Dedifferentiated amniotic fluid mesenchymal stem cell (primary cell): ENCODE measurements around the gene MAP3K3.

Source experiments
- DNase-seq: peaks from one replicate; pipeline ENCODE4 v3.0.0-alpha.2; 2016; ENCODE audit errors: extremely low spot score

MAP3K3 gene

GRCh38 chr17:63621684-63622573 lies at the start of gene MAP3K3:
TSS of gene MAP3K3 (plus strand) at chr17:63622417. CDS start at chr17:63622760, 343 bp downstream.
- DNase-seq: peak; percentile 100

DNA sequence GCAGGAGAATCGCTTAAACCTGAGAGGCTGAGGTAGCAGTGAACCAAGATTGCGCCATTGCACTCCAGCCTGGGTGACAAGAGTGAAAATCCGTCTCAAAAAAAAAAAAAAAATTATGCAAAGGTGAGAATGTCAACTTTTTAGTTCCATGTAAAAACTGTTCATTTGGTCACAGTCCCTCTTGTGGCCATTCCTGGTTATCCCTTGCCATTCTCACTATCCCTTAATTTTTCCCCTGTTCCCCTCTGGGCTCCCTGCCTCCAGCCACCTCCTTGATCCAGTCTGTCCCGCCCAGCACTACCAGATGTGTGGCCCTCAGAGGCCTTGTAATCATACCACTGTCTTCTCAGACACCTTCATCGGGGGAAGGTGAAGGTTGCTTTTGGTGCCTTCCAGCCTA lies 48.6 kb upstream of the MAP3K3 start:
- DNase-seq: no peak

- DNase-seq: no peak
These were observed 44.0 kb upstream of the MAP3K3 start for GRCh38 chr17:63578027-63578768.

DNA sequence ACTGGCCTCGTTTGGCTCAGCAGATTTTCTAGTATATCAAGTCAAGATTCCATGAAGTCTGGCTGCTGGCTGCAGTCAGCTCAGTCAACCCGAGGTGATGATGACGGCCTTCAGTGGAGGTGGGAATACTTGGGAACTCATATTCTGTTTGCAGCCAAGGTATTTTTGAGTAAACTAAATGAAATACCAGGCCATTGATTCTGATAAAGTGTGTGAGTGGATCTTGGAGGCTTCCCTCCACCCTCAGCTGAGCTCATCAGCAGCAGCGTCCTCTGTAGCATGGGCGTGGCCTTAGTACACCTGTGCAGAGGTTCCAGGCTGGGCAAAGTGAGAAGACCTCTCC lies 43.5 kb upstream of the MAP3K3 start:
- no peak for DNase-seq

- DNase-seq: no peak
These were observed 42.6 kb upstream of the MAP3K3 start for GRCh38 chr17:63579633-63580032.

- DNase-seq: no peak
These were observed 34.4 kb upstream of the MAP3K3 start for GRCh38 chr17:63587770-63588169.

DNA sequence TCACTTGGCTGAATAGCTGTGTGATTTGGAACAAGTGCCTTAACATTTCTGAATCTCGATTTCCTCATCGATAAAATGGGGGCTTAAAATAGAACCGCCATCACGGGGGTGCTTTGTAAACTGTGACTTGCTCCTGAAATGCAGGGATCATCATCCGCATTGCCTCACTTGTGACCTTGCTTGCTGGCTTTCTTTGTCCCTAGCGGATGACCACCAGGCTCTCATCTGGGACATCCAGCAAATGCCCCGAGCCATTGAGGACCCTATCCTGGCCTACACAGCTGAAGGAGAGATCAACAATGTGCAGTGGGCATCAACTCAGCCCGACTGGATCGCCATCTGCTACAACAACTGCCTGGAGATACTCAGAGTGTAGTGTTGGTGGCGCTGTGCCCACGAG lies 33.4 kb upstream of the MAP3K3 start:
- no peak for DNase-seq

DNA sequence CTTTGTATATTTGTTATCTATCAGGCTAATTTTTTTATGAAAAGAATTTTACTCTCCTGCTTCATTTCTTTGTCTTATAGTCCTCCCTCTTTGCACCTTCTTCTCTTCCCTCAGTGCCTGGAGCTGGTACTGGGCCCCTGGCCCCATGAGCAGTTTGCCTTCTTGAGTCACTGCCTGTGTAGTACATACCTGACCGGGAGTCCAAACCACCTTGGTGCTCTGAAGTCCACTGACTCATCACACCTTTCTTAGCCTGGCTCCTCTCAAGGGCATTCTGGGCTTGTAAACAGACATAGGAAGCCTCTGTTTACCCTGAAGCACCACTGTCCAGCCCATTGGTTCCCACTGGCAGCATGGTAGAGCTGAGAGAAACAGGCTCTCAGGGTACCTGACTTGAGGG lies 32.6 kb upstream of the MAP3K3 start:
- no peak for DNase-seq

DNA sequence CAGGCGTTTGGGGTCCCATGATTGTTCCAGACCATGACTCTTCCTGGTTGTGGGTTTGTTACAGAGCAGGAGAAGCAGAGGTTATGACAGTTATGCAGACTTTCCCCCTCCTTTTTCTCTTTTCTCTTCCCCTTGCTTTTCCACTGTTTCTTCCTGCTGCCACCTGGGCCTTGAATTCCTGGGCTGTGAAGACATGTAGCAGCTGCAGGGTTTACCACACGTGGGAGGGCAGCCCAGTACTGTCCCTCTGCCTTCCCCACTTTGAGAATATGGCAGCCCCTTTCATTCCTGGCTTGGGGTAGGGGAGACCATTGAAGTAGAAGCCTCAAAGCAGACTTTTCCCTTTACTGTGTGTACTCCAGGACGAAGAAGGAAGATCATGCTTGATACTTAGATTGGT lies 29.4 kb upstream of the MAP3K3 start:
- no peak for DNase-seq

- no peak for DNase-seq
These were observed 27.1 kb upstream of the MAP3K3 start for GRCh38 chr17:63595132-63595531.

DNA sequence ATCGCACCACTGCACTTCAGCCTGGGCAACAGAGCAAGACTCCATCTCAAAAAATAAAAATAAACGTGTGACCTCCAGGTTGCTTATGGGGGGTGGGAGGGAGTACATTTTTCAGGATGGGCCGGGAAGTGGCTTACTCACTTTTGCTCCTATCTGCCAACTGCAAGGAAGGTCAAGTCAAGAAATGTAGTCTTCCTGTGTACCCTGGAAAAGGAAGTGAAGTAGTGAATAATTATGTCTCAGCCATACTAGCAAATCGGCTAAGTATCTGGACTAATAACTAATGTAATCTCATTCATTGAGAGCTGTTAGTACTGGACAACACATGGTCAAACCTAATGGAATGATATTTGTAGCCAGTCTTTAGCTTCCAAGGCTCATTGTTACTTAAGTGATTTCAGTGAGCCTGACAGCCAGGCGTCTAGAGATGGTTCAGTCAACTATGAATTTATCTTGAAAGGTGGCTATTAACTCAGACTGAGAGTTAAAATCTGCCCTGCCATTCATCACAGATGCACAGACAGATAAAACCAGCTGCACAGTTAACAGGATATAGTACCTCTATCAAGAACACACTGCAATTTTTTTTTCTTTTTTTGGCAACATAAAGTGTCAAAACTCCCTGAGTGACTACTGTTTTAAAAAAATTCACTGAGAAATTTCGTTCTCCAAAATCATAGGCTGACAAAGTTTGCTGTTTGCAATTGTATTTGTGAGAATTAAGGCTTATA lies 25.2 kb upstream of the MAP3K3 start:
- no peak for DNase-seq

- DNase-seq: no peak
These were observed 23.9 kb upstream of the MAP3K3 start for GRCh38 chr17:63598281-63598680.

DNA sequence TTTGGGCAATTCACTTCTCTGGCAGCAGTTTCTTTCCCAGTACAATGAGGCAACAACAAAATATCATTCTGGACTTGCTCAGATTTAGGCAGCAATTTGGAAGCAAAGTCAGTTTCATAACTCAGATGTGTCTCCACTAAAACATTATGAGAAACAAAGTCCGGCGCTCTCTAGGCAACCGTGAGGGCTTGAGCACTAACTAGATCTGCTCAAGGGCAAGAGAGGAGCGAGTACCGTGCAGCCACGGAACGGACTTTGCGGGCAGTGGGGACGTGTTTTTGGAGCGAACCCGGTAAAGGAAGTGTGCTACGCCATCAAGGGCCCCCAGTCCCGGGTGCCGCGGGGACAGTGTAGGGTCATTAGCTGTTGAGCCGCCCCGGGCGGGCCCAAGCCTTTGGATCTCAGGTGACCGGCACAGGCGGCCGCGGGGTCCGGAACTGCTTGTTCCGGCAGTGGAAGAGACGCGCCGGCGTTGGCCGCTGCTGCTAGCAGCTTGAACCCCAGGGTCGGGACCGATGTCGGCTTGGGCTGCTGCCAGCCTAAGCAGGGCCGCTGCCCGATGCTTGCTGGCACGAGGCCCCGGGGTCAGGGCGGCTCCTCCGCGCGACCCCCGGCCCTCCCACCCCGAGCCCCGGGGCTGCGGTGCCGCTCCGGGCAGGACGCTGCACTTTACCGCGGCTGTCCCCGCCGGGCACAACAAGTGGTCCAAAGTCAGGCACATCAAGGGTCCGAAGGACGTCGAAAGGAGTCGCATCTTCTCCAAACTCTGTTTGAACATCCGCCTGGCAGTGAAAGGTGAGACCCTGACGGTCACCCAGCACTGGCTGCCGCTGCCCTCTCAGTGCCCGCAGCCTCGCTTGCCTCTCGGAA lies 21.4 kb upstream of the MAP3K3 start, which contains the start of gene TACO1:
TACO1 (plus strand) TSS at position 327 of the 870 bp plus-strand sequence; CDS start at position 516, 189 bp downstream.
- peak; percentile 68 for DNase-seq

DNA sequence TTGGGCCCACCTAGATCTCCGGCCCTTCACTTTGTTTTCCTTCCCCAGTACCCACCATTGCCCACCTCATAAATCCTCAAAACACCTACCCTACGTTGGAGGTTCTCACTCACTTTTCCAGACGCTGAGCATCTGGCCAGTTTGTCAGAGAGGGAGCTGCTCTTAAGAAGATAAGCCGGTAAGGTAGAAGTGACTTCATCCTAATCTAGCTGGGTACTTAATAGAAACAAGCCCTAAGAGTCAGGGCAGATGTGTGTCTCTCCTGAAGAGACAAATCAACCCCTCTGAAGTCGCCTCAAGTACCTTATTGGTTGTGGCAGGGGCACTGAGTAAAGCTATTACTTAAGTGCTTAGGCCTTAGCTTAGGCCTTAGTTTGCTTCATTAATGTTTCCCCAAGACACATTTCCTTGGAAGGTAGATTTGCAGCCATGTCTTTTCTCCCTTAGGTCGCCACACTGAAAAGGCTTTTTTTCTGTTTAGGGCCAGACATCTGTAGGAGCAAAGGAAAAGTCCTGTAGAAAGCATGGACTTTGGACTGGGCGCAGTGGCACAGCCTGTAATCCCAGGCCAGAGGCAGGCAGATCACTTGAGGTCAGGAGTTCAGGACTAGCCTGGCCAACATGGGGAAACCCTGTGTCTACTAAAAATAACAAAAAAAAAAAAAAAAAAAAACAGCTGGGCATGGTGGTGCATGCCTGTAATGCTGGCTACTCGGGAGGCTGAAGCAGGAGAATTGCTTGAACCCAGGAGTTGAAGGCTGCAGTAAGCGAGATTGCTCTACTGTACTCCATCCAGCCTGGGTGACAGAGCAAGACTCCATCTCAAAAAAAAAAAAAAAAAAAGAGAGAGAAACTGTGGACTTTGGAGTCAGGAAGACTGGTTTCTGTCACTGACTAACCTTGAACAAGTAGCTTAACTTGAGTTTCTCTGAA lies 20.5 kb upstream of the MAP3K3 start:
- no peak for DNase-seq

GRCh38 chr17:63609816-63610573 lies 12.2 kb upstream of the MAP3K3 start:
- DNase-seq: no peak

- no peak for DNase-seq
These were observed 11.4 kb upstream of the MAP3K3 start for GRCh38 chr17:63610854-63611253.

GRCh38 chr17:63611354-63611753 lies 10.9 kb upstream of the MAP3K3 start:
- no peak for DNase-seq

DNA sequence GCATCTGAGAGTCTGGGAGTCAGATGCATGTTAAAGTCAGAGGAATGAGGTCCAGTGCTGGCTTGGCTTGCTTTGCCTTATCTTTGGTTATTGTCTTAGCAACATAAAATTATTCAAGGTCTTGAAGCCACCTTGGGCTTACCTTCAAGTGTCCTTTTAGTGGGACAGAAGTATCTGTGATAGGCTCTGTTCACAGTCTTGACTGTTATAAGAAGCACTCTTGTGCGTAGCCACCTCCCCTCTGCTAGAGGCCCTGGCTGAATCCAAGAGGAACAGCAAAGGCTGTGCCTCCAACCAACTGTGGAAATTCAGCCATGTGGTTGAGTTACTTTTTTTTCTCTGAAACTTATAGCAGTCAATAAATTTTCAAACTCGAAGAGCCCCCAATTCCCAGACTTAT lies 8.6 kb upstream of the MAP3K3 start:
- no peak for DNase-seq

DNA sequence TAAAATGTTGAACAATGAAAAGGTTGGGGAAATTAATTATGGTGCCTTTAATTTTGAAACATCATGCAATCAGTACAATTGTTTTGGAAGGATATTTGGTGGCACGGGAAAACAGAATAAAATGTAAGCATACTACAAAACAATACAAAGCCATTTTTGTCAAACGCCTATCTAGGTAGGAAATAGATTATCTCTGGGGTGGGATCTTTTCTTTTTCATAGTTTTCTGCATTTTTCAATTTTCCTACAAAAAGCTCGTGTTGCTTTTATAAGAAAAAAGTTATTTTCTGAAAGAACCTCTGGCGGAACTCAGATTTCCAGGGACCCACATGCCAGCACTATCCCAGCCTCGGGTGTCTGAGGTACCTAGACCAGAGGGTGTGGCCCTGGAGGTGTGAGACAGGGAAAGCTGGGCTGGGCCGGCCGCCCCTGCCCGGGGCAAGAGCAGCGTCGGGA lies 961 bp upstream of the MAP3K3 start:
- DNase-seq: no peak
